Measurements from ENCODE around the gene ANO2.

Gene ANO2

GRCh38 chr12:5535541-5535940 is 409.5 kb downstream of the ANO2 start:
- Histone ChIP-seq H3K27ac (ENCODE audit: insufficient read depth, low read depth, low read length, poor library complexity, severe bottlenecking) (no peak overlapping the region), H3K4me3 (ENCODE audit: insufficient read depth, low read depth, low read length) (no peak overlapping the region), H3K27me3 (ENCODE audit: control insufficient read depth, insufficient read depth, low read length, poor library complexity, severe bottlenecking) (no peaks in the 10 kb centered on the region), H3K9me3 (ENCODE audit: control insufficient read depth, low read length) (no peaks in the 10 kb centered on the region), H3K4me1 (ENCODE audit: control insufficient read depth, insufficient read depth, low read length) (no peaks in the 10 kb centered on the region), H3K36me3 (ENCODE audit: control insufficient read depth, insufficient read depth, low read length) (no peaks in the 10 kb centered on the region)
- 95 to 96% methylated on average over 2 to 3 of the region's 3 CpGs for WGBS, 2 experiments

- no peaks in the 10 kb centered on the region for H3K27me3 ChIP-seq (ENCODE audit: control insufficient read depth, insufficient read depth, low read length, poor library complexity, severe bottlenecking)
- 94 to 95% methylated on average over 10 of the region's 10 CpGs for WGBS, 2 experiments
- H3K36me3 ChIP-seq (ENCODE audit: control insufficient read depth, insufficient read depth, low read length): no peaks in the 10 kb centered on the region
- no peaks in the 10 kb centered on the region for H3K4me1 ChIP-seq (ENCODE audit: control insufficient read depth, insufficient read depth, low read length)
- H3K4me3 ChIP-seq (ENCODE audit: insufficient read depth, low read depth, low read length): no peak overlapping the region
- H3K9me3 ChIP-seq (ENCODE audit: control insufficient read depth, low read length): no peaks in the 10 kb centered on the region
- no peak overlapping the region for H3K27ac ChIP-seq (ENCODE audit: insufficient read depth, low read depth, low read length, poor library complexity, severe bottlenecking)
These were observed 410.4 kb downstream of the ANO2 start for GRCh38 chr12:5534426-5535199.

GRCh38 chr12:5533368-5533767 is 411.7 kb downstream of the ANO2 start:
- no peaks in the 10 kb centered on the region for H3K27me3 ChIP-seq (ENCODE audit: control insufficient read depth, insufficient read depth, low read length, poor library complexity, severe bottlenecking)
- H3K36me3 ChIP-seq (ENCODE audit: control insufficient read depth, insufficient read depth, low read length): no peaks in the 10 kb centered on the region
- no peaks in the 10 kb centered on the region for H3K9me3 ChIP-seq (ENCODE audit: control insufficient read depth, low read length)
- no peaks in the 10 kb centered on the region for H3K4me1 ChIP-seq (ENCODE audit: control insufficient read depth, insufficient read depth, low read length)
- H3K27ac ChIP-seq (ENCODE audit: insufficient read depth, low read depth, low read length, poor library complexity, severe bottlenecking): no peak overlapping the region
- no peak overlapping the region for H3K4me3 ChIP-seq (ENCODE audit: insufficient read depth, low read depth, low read length)
- 63% methylated on average over 3 of the region's 3 CpGs for WGBS, 2 experiments

- Histone ChIP-seq H3K27me3 (ENCODE audit: control insufficient read depth, insufficient read depth, low read length, poor library complexity, severe bottlenecking) (no peaks in the 10 kb centered on the region), H3K9me3 (ENCODE audit: control insufficient read depth, low read length) (no peaks in the 10 kb centered on the region), H3K4me1 (ENCODE audit: control insufficient read depth, insufficient read depth, low read length) (no peaks in the 10 kb centered on the region), H3K27ac (ENCODE audit: insufficient read depth, low read depth, low read length, poor library complexity, severe bottlenecking) (no peak overlapping the region), H3K36me3 (ENCODE audit: control insufficient read depth, insufficient read depth, low read length) (no peaks in the 10 kb centered on the region), H3K4me3 (ENCODE audit: insufficient read depth, low read depth, low read length) (no peak overlapping the region)
- WGBS, 2 experiments: 92 to 94% methylated on average over 2 of the region's 4 CpGs
These were observed 419.2 kb downstream of the ANO2 start for GRCh38 chr12:5525783-5526367.

- H3K4me3 ChIP-seq (ENCODE audit: insufficient read depth, low read depth, low read length): no peak overlapping the region
- H3K4me1 ChIP-seq (ENCODE audit: control insufficient read depth, insufficient read depth, low read length): no peaks in the 10 kb centered on the region
- no peaks in the 10 kb centered on the region for H3K27me3 ChIP-seq (ENCODE audit: control insufficient read depth, insufficient read depth, low read length, poor library complexity, severe bottlenecking)
- no peaks in the 10 kb centered on the region for H3K9me3 ChIP-seq (ENCODE audit: control insufficient read depth, low read length)
- no peak overlapping the region for H3K27ac ChIP-seq (ENCODE audit: insufficient read depth, low read depth, low read length, poor library complexity, severe bottlenecking)
- H3K36me3 ChIP-seq (ENCODE audit: control insufficient read depth, insufficient read depth, low read length): no peaks in the 10 kb centered on the region
- 94 to 95% methylated on average over 15 of the region's 15 CpGs for WGBS, 2 experiments
These were observed 420.2 kb downstream of the ANO2 start for GRCh38 chr12:5524769-5525436.

- no peaks in the 10 kb centered on the region for H3K36me3 ChIP-seq (ENCODE audit: control insufficient read depth, insufficient read depth, low read length)
- H3K4me1 ChIP-seq (ENCODE audit: control insufficient read depth, insufficient read depth, low read length): no peaks in the 10 kb centered on the region
- no peaks in the 10 kb centered on the region for H3K9me3 ChIP-seq (ENCODE audit: control insufficient read depth, low read length)
- 96 to 98% methylated on average over 12 of the region's 12 CpGs for WGBS, 2 experiments
- no peak overlapping the region for H3K27ac ChIP-seq (ENCODE audit: insufficient read depth, low read depth, low read length, poor library complexity, severe bottlenecking)
- H3K27me3 ChIP-seq (ENCODE audit: control insufficient read depth, insufficient read depth, low read length, poor library complexity, severe bottlenecking): no peaks in the 10 kb centered on the region
- no peak overlapping the region for H3K4me3 ChIP-seq (ENCODE audit: insufficient read depth, low read depth, low read length)
These were observed 420.8 kb downstream of the ANO2 start for GRCh38 chr12:5524116-5524768.

GRCh38 chr12:5523396-5524115 is 421.5 kb downstream of the ANO2 start:
- 92 to 93% methylated on average over 24 of the region's 24 CpGs for WGBS, 2 experiments
- Histone ChIP-seq H3K27ac (ENCODE audit: insufficient read depth, low read depth, low read length, poor library complexity, severe bottlenecking) (no peak overlapping the region), H3K4me3 (ENCODE audit: insufficient read depth, low read depth, low read length) (no peak overlapping the region), H3K9me3 (ENCODE audit: control insufficient read depth, low read length) (no peaks in the 10 kb centered on the region), H3K27me3 (ENCODE audit: control insufficient read depth, insufficient read depth, low read length, poor library complexity, severe bottlenecking) (no peaks in the 10 kb centered on the region), H3K4me1 (ENCODE audit: control insufficient read depth, insufficient read depth, low read length) (peaks cover 3% of the 10 kb centered on the region), H3K36me3 (ENCODE audit: control insufficient read depth, insufficient read depth, low read length) (no peaks in the 10 kb centered on the region)

- H3K9me3 ChIP-seq (ENCODE audit: control insufficient read depth, low read length): no peaks in the 10 kb centered on the region
- peaks cover 8% of the 10 kb centered on the region for H3K4me1 ChIP-seq (ENCODE audit: control insufficient read depth, insufficient read depth, low read length)
- no peak overlapping the region for H3K27ac ChIP-seq (ENCODE audit: insufficient read depth, low read depth, low read length, poor library complexity, severe bottlenecking)
- no peaks in the 10 kb centered on the region for H3K36me3 ChIP-seq (ENCODE audit: control insufficient read depth, insufficient read depth, low read length)
- no peaks in the 10 kb centered on the region for H3K27me3 ChIP-seq (ENCODE audit: control insufficient read depth, insufficient read depth, low read length, poor library complexity, severe bottlenecking)
- WGBS, 2 experiments: 90 to 97% methylated on average over 11 of the region's 11 CpGs
- H3K4me3 ChIP-seq (ENCODE audit: insufficient read depth, low read depth, low read length): no peak overlapping the region
These were observed 422.4 kb downstream of the ANO2 start for GRCh38 chr12:5522432-5523335.
